Measurements from ENCODE around the gene HSDL1.
"Not testable (repeated sequence)": the region's sequence is repeated elsewhere in the genome, so short reads cannot be mapped to it uniquely, and the experiment has no call there.

HSDL1 gene

GRCh38 chr16:84138824-84139627 lies 6.0 kb downstream of the HSDL1 start:
- peaks cover 4% of the 10 kb centered on the region for H3K36me3 Mint-ChIP-seq (ENCODE audit: low read depth)
- H3K4me1 Mint-ChIP-seq (ENCODE audit: low read depth) = peaks cover 25% of the 10 kb centered on the region
- no peaks in the 10 kb centered on the region for H3K27me3 Mint-ChIP-seq (ENCODE audit: low read depth)
- H3K27ac Mint-ChIP-seq = peak overlapping the region; percentile 80
- H3K9me3 Mint-ChIP-seq = no peaks in the 10 kb centered on the region
- peak overlapping the region; percentile 64 for H3K4me3 Mint-ChIP-seq
- DNase-seq (ENCODE audit: low spot score) = peak; percentile 60

- Mint-ChIP-seq H3K27me3 (ENCODE audit: low read depth) (no peaks in the 10 kb centered on the region), H3K27ac (peak overlapping the region; percentile 80), H3K9me3 (no peaks in the 10 kb centered on the region), H3K4me3 (peak overlapping the region; percentile 64), H3K4me1 (ENCODE audit: low read depth) (peaks cover 23% of the 10 kb centered on the region), H3K36me3 (ENCODE audit: low read depth) (peaks cover 4% of the 10 kb centered on the region)
- DNase-seq (ENCODE audit: low spot score) = no peak
Observed at GRCh38 chr16:84138500-84138823, 6.5 kb downstream of the HSDL1 start.

DNA sequence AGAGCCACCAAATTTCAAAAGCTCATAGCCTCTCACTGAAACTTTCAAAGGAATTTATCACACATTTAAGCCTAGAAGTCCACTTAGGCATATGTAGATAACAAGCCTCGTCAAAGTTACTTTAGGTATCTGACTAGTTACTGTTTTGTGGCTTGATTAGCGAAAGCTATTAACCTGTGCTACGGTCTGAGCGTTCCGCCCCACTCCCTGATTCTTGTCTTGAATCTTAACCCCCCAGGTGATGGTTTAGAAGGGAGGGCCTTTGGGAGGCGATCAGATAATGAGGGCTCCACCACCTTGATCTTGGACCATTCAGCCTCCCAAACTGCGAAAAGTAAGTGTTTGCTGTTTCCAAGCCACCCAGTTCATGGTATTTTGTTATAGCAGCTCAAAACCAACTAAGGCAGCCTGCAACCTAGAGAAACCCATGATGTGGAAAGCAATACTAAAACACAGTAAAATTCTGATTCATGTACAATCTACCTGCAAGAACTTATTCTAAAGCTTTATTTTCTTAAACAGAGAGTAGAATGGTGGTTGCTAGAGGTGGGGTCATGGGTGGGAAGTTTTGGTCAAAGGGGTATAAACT lies 7.1 kb downstream of the HSDL1 start:
- H3K36me3 Mint-ChIP-seq (ENCODE audit: low read depth) = peaks cover 2% of the 10 kb centered on the region
- H3K4me3 Mint-ChIP-seq = no peak overlapping the region
- no peaks in the 10 kb centered on the region for H3K27me3 Mint-ChIP-seq (ENCODE audit: low read depth)
- H3K4me1 Mint-ChIP-seq (ENCODE audit: low read depth) = peaks cover 23% of the 10 kb centered on the region
- DNase-seq (ENCODE audit: low spot score) = no peak
- no peaks in the 10 kb centered on the region for H3K9me3 Mint-ChIP-seq
- H3K27ac Mint-ChIP-seq = no peak overlapping the region

- Mint-ChIP-seq H3K36me3 (ENCODE audit: low read depth) (peaks cover 2% of the 10 kb centered on the region), H3K4me1 (ENCODE audit: low read depth) (peaks cover 23% of the 10 kb centered on the region), H3K27ac (no peak overlapping the region), H3K9me3 (no peaks in the 10 kb centered on the region), H3K27me3 (ENCODE audit: low read depth) (no peaks in the 10 kb centered on the region), H3K4me3 (no peak overlapping the region)
- DNase-seq (ENCODE audit: low spot score) = no peak
Observed at GRCh38 chr16:84137287-84137686, 7.7 kb downstream of the HSDL1 start.

DNA sequence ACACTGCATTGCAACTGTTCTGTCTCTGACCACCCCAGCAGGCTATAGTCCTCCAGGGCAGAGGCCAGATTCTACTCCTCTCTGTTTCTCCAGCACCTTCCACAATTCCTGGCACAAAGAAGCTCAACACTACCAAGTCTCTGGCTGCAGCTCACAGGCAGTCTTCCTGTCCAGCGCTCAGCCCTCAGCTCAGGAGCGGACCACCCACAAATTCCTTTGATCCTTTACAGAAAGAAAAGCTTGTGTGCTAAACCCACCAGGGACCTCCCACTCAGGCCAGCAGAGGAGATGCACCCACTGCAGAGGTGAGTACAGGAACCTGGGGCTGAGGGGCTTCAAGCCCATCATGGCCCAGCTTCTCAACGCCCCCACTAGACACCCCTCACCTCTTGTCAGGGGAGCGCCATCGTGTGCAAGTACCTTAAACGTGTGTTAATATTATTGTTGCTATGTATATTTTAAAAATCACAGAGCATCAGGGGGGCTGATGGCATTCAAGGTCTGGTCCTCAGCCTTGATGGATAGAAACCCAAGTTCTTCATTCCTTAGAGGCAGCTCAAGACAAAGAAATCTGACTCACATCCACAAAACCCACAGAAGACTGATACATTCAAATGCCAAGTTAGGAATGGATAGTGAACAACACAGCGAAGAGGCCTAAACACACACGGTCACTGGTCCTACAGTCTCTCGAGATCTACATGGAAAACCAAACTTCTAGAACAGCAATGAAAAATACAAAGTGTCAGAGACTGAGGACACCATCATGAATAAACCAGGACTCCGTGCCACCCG lies 8.4 kb downstream of the HSDL1 start:
- Mint-ChIP-seq H3K4me3 (no peak overlapping the region), H3K4me1 (ENCODE audit: low read depth) (peaks cover 21% of the 10 kb centered on the region), H3K27me3 (ENCODE audit: low read depth) (no peaks in the 10 kb centered on the region), H3K27ac (no peak overlapping the region), H3K36me3 (ENCODE audit: low read depth) (peaks cover 2% of the 10 kb centered on the region), H3K9me3 (no peaks in the 10 kb centered on the region)
- DNase-seq (ENCODE audit: low spot score) = no peak

DNA sequence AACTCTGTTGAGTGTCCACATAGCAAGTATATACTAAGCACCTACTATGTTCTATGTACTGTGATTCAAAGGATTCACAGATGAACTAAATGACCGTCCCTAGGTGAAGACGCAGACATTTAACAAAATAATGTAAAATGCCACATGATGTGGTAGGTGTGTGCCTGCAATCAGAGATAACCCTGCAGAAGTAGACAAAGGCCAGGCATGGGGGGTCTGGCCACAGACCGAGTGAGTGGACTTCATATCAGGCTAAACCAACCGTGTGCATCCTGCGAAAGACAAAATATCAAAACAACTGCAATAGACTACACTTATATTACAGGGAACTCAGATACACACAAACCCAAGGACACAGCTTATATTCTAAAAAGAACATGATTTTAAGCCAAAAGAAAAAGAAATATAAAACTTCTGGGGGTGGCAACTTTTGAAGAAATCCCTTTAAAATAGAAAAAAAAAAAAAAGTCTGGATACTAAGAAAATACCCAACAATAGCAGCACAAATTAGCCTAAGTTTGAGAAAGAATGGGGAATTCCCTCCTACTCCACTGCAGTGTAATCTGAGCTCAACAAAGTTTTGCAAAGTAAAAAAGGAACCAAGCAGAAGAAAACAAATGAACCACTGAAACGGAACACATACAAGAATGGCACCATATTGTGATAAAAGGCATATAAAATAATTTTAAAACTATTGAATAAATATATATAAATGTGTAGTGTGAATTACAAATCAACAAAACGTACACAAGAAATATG lies 12.3 kb downstream of the HSDL1 start:
- Mint-ChIP-seq H3K4me1 (ENCODE audit: low read depth) (peaks cover 5% of the 10 kb centered on the region), H3K36me3 (ENCODE audit: low read depth) (peaks cover 2% of the 10 kb centered on the region), H3K9me3 (no peaks in the 10 kb centered on the region), H3K27ac (no peak overlapping the region), H3K27me3 (ENCODE audit: low read depth) (no peaks in the 10 kb centered on the region), H3K4me3 (no peak overlapping the region)
- no peak for DNase-seq (ENCODE audit: low spot score)

DNA sequence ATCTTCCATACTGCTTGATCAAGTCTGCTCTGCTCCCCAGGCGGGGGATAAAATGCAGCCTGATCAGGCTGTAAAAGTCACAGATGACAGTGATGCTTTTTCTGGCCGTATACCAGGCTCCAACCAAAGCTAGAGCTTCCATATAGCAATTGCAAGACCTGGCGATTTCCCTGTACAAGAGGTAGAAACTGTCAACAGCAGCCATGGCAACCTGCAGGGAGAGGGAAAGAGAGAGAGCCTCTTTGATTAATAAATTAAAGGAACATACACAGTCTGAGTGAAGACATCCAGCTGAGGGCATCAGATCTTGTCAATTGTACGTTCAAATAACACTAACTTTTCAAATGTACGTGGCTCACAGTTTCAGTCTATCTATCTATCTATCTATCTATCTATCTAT lies 13.9 kb downstream of the HSDL1 start:
- no peak overlapping the region for H3K27ac Mint-ChIP-seq

DNA sequence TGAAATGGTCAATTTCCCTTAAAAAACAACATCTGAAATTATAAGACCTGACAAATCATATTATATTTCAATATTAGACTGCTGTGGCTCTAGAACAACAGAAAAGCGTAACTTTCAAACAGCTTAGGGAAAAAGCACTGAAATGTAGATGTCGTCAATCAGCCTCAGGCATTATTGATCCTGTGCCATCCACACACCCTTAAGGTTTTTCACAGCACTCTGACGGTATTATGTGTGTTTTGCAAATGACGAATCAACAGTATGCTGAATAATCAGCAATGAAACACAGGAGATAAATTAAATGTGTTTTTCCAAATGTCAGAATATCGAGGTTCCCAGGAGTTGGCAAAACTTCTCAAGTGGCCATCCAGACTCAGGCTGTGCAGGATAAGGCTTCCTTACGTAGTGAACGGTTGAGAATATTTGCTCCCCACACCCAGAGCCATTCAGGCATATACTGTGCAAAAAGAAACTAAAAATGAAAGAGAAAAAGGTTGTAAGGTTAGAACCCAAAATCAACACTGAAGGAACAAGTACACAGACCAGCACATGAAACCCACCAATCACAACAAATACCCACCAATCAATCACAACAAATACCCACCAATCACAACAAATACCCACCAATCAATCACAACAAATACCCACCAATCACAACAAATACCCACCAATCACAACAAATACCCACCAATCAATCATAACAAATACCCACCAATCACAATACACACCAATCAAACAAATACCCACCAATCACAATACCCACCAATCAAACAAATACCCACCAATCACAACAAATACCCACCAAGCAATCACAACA lies 20.5 kb downstream of the HSDL1 start:
- DNase-seq (ENCODE audit: low spot score) = no peak
- H3K27me3 Mint-ChIP-seq (ENCODE audit: low read depth) = no peaks in the 10 kb centered on the region
- H3K4me3 Mint-ChIP-seq = no peak overlapping the region
- H3K36me3 Mint-ChIP-seq (ENCODE audit: low read depth) = peaks cover 9% of the 10 kb centered on the region
- no peaks in the 10 kb centered on the region for H3K9me3 Mint-ChIP-seq
- peaks cover 1% of the 10 kb centered on the region for H3K4me1 Mint-ChIP-seq (ENCODE audit: low read depth)
- H3K27ac Mint-ChIP-seq = no peak overlapping the region

More for the DNA sequence above, 13.9 kb downstream of the HSDL1 start:
- Mint-ChIP-seq H3K4me3 (no peak overlapping the region), H3K27me3 (ENCODE audit: low read depth) (no peaks in the 10 kb centered on the region), H3K9me3 (no peaks in the 10 kb centered on the region), H3K36me3 (ENCODE audit: low read depth) (peaks cover 2% of the 10 kb centered on the region), H3K4me1 (ENCODE audit: low read depth) (peaks cover 1% of the 10 kb centered on the region)
- no peak for DNase-seq (ENCODE audit: low spot score)

DNA sequence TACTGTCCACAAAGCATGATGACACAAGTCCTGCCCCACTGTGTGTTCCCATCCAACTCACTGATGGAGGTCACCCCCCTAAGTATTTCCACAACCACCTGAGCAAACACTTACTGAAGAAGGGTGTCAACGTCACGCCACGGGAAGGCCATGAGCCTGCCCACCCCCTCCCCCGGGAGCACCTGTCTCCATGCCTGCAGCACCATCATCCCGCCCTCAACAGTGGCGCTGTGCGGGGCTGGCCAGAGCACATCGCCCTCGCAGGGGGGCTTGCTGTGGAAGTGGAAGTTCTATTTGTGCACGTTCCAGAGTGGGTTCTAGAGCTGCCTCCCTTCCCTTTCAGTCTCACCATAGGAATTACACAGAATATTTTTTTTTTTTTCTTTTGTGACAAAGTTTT lies 24.0 kb downstream of the HSDL1 start:
- H3K9me3 Mint-ChIP-seq = no peaks in the 10 kb centered on the region
- H3K27me3 Mint-ChIP-seq (ENCODE audit: low read depth) = no peaks in the 10 kb centered on the region
- H3K36me3 Mint-ChIP-seq (ENCODE audit: low read depth) = peaks cover 7% of the 10 kb centered on the region
- DNase-seq (ENCODE audit: low spot score) = no peak
- peaks cover 8% of the 10 kb centered on the region for H3K4me1 Mint-ChIP-seq (ENCODE audit: low read depth)
- no peak overlapping the region for H3K27ac Mint-ChIP-seq
- no peak overlapping the region for H3K4me3 Mint-ChIP-seq

- no peak for DNase-seq (ENCODE audit: low spot score)
- Mint-ChIP-seq H3K27me3 (ENCODE audit: low read depth) (no peaks in the 10 kb centered on the region), H3K27ac (no peak overlapping the region), H3K4me3 (no peak overlapping the region), H3K36me3 (ENCODE audit: low read depth) (peaks cover 7% of the 10 kb centered on the region), H3K9me3 (no peaks in the 10 kb centered on the region), H3K4me1 (ENCODE audit: low read depth) (peaks cover 13% of the 10 kb centered on the region)
Observed at GRCh38 chr16:84120023-84120422, 25.0 kb downstream of the HSDL1 start.

DNA sequence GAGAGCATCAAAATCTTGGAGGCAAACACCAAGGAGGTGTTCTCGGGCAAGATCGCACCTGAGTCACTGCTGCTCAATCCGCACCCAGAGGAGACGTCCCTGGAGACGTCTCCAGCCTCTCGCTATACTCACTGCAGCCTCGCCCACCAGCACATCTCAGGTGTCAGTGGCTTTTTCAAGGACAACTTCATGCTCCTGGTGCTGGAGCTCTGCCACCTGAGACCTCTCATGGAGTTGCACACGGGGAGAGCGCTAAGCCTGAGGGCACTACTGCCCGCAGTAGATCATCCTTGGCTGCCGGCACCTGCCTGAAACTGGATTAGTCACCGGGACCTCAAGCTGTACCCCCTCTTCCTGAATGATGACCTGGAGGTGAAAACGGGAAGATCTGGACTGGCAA lies 25.6 kb downstream of the HSDL1 start:
- Mint-ChIP-seq H3K36me3 (ENCODE audit: low read depth) (peaks cover 7% of the 10 kb centered on the region), H3K4me3 (no peak overlapping the region), H3K27me3 (ENCODE audit: low read depth) (no peaks in the 10 kb centered on the region), H3K27ac (no peak overlapping the region), H3K9me3 (no peaks in the 10 kb centered on the region), H3K4me1 (ENCODE audit: low read depth) (peaks cover 14% of the 10 kb centered on the region)
- DNase-seq (ENCODE audit: low spot score) = no peak

GRCh38 chr16:84118315-84118714 lies 26.7 kb downstream of the HSDL1 start:
- Mint-ChIP-seq H3K4me1 (ENCODE audit: low read depth) (peaks cover 17% of the 10 kb centered on the region), H3K4me3 (peak overlapping the region; percentile 60), H3K27ac (peak overlapping the region; percentile 7)
- H3K27me3 Mint-ChIP-seq (ENCODE audit: low read depth); H3K9me3 Mint-ChIP-seq; DNase-seq (ENCODE audit: low spot score); H3K36me3 Mint-ChIP-seq (ENCODE audit: low read depth): not testable (repeated sequence)

- DNase-seq (ENCODE audit: low spot score) = no peak
- Mint-ChIP-seq H3K9me3 (no peaks in the 10 kb centered on the region), H3K4me1 (ENCODE audit: low read depth) (peaks cover 17% of the 10 kb centered on the region), H3K27ac (peak overlapping the region; percentile 88), H3K36me3 (ENCODE audit: low read depth) (peaks cover 4% of the 10 kb centered on the region), H3K27me3 (ENCODE audit: low read depth) (no peaks in the 10 kb centered on the region), H3K4me3 (peak overlapping the region; percentile 91)
Observed at GRCh38 chr16:84117494-84117843, 27.5 kb downstream of the HSDL1 start.

Data from T-helper 2 cell treated with Interferon-gamma antibody and Interleukin-4, amounts not matched to agents 5 μg/mL and 100 μg/mL, for 36 hours (primary cell).